CD4-positive, CD25-positive, alpha-beta regulatory T cell (primary cell): ENCODE data around the gene VTCN1. TPM values are rescaled to one million over a fixed set of nuclear protein-coding genes. Genes with fewer than 3 reads are reported as not detected.

ENCODE experiments used
- ATAC-seq, 2 donors: fragments of 150-1000 bp; cut with Tn5 transposase; one replicate each; pipeline ENCODE4 v1.10.0; 2021; ENCODE audit warnings: low read depth in 2 of 2, moderate number of reproducible peaks in 2 of 2, moderate library complexity in 1 of 2
- DNase-seq, 3 donors: peaks; one replicate each; pipeline versions ENCODE4 v3.0.0 to v3.0.0-alpha.2; 2012 to 2022; ENCODE audit warnings: mixed read lengths in 1 of 3
- H3K27ac ChIP-seq: one replicate; pipeline ENCODE4 v1.7.0; 2013; ENCODE audit warnings: mild to moderate bottlenecking, low read length; ENCODE audit not compliant: insufficient read depth, poor library complexity, severe bottlenecking
- H3K27me3 ChIP-seq: one replicate; pipeline ENCODE4 v1.7.0; 2013; ENCODE audit warnings: low read length; ENCODE audit not compliant: control insufficient read depth, insufficient read depth
- H3K36me3 ChIP-seq: one replicate; pipeline ENCODE4 v1.7.0; 2013; ENCODE audit warnings: mild to moderate bottlenecking, low read length, moderate library complexity; ENCODE audit not compliant: control insufficient read depth, insufficient read depth
- H3K4me1 ChIP-seq: 2 replicates; pipeline ENCODE4 v1.7.0; 2013; ENCODE audit warnings: mild to moderate bottlenecking, low read length; ENCODE audit not compliant: insufficient read depth, control insufficient read depth, poor library complexity, severe bottlenecking
- H3K4me3 ChIP-seq: one replicate; pipeline ENCODE4 v1.7.0; 2013; ENCODE audit warnings: low read depth, mild to moderate bottlenecking, low read length, moderate library complexity
- H3K9me3 ChIP-seq, 2 experiments: 1 replicate in 1 of 2; 2 replicates in 1 of 2; pipeline ENCODE4 v1.7.0; 2013; ENCODE audit warnings: low read length in 2 of 2, mild to moderate bottlenecking in 1 of 2, moderate library complexity in 1 of 2; ENCODE audit not compliant: control insufficient read depth in 2 of 2
- H3K27ac Mint-ChIP-seq, 3 donors: one replicate each; pipeline ENCODE4 v1.8.0; 2020 to 2022; ENCODE audit warnings: mild to moderate bottlenecking in 3 of 3, mixed read lengths in 3 of 3, moderate library complexity in 2 of 3
- H3K27me3 Mint-ChIP-seq: one replicate; pipeline ENCODE4 v1.8.0; 2022; ENCODE audit warnings: mild to moderate bottlenecking, mixed read lengths
- H3K36me3 Mint-ChIP-seq: one replicate; pipeline ENCODE4 v1.8.0; 2020; ENCODE audit warnings: mixed read lengths
- H3K4me1 Mint-ChIP-seq, 4 donors: one replicate each; pipeline ENCODE4 v1.8.0; 2020 to 2022; ENCODE audit warnings: mixed read lengths in 4 of 4, mild to moderate bottlenecking in 1 of 4
- H3K4me3 Mint-ChIP-seq, 4 donors: one replicate each; pipeline ENCODE4 v1.8.0; 2020 to 2022; ENCODE audit warnings: mild to moderate bottlenecking in 4 of 4, mixed read lengths in 4 of 4, moderate library complexity in 3 of 4
- H3K9me3 Mint-ChIP-seq, 7 donors: one replicate each; pipeline ENCODE4 v1.8.0; 2020 to 2022; ENCODE audit warnings: mixed read lengths in 7 of 7, mild to moderate bottlenecking in 3 of 7, moderate library complexity in 2 of 7
- polyA plus RNA-seq, 4 donors: library from polyadenylated mRNA; unstranded; fragments of 300-500 nt; fragmentation: Illumina TruSeq; gene quantifications; one replicate each; pipeline ENCODE4 v1.2.3, GENCODE V29; 2021
- total RNA-seq: library from RNA; stranded (reverse); gene quantifications from one replicate; pipeline ENCODE4 v1.2.3, GENCODE V29; 2022

Gene VTCN1
- total and polyA plus RNA-seq, 5 donors from 2014 or later, result not detected

GRCh38 chr1:117182319-117182718 is 28.4 kb downstream of the VTCN1 start:
- ATAC-seq (no peak), DNase-seq (no peak)
- no peak overlapping the region for H3K4me3 ChIP-seq
- Mint-ChIP-seq H3K27ac (no peak overlapping the region), H3K36me3 (no peaks in the 10 kb centered on the region), H3K27me3 (peaks cover 6% of the 10 kb centered on the region), H3K9me3 (no peaks in the 10 kb centered on the region), H3K4me1 (no peaks in the 10 kb centered on the region), H3K4me3 (no peak overlapping the region)
- no peak overlapping the region for H3K27ac ChIP-seq
- peaks cover 4% of the 10 kb centered on the region for H3K27me3 ChIP-seq
- no peaks in the 10 kb centered on the region for H3K36me3 ChIP-seq
- no peaks in the 10 kb centered on the region for H3K4me1 ChIP-seq
- H3K9me3 ChIP-seq, result no peaks in the 10 kb centered on the region

GRCh38 chr1:117181630-117182041 is 29.1 kb downstream of the VTCN1 start:
- Mint-ChIP-seq H3K36me3 (no peaks in the 10 kb centered on the region), H3K27me3 (peaks cover 7% of the 10 kb centered on the region), H3K4me1 (no peaks in the 10 kb centered on the region), H3K27ac (peak overlapping the region in 1 of 3 donors; percentile 7), H3K9me3 (no peaks in the 10 kb centered on the region), H3K4me3 (no peak overlapping the region)
- Histone ChIP-seq H3K9me3 (no peaks in the 10 kb centered on the region), H3K36me3 (no peaks in the 10 kb centered on the region), H3K27me3 (peaks cover 4% of the 10 kb centered on the region), H3K4me1 (no peaks in the 10 kb centered on the region), H3K27ac (no peak overlapping the region), H3K4me3 (no peak overlapping the region)
- ATAC-seq, result no peak
- no peak for DNase-seq

GRCh38 chr1:117180147-117180967 is 30.4 kb downstream of the VTCN1 start:
- Histone ChIP-seq H3K27ac (no peak overlapping the region), H3K36me3 (no peaks in the 10 kb centered on the region), H3K4me1 (no peaks in the 10 kb centered on the region), H3K27me3 (peaks cover 4% of the 10 kb centered on the region), H3K4me3 (no peak overlapping the region), H3K9me3 (no peaks in the 10 kb centered on the region)
- H3K27me3 Mint-ChIP-seq, result peaks cover 4% of the 10 kb centered on the region
- H3K27ac Mint-ChIP-seq, result no peak overlapping the region
- no peak for ATAC-seq
- no peak for DNase-seq
- no peaks in the 10 kb centered on the region for H3K9me3 Mint-ChIP-seq
- no peak overlapping the region for H3K4me3 Mint-ChIP-seq
- no peaks in the 10 kb centered on the region for H3K4me1 Mint-ChIP-seq
- no peaks in the 10 kb centered on the region for H3K36me3 Mint-ChIP-seq

- Mint-ChIP-seq H3K4me1 (no peaks in the 10 kb centered on the region), H3K4me3 (no peak overlapping the region), H3K27ac (no peak overlapping the region), H3K27me3 (peaks cover 4% of the 10 kb centered on the region), H3K9me3 (no peaks in the 10 kb centered on the region), H3K36me3 (no peaks in the 10 kb centered on the region)
- no peaks in the 10 kb centered on the region for H3K27me3 ChIP-seq
- H3K36me3 ChIP-seq, result no peaks in the 10 kb centered on the region
- no peak overlapping the region for H3K4me3 ChIP-seq
- no peaks in the 10 kb centered on the region for H3K4me1 ChIP-seq
- DNase-seq (no peak), ATAC-seq (no peak)
- H3K9me3 ChIP-seq, result no peaks in the 10 kb centered on the region
- H3K27ac ChIP-seq, result no peak overlapping the region
Observed at GRCh38 chr1:117179471-117179870, 31.3 kb downstream of the VTCN1 start.

DNA sequence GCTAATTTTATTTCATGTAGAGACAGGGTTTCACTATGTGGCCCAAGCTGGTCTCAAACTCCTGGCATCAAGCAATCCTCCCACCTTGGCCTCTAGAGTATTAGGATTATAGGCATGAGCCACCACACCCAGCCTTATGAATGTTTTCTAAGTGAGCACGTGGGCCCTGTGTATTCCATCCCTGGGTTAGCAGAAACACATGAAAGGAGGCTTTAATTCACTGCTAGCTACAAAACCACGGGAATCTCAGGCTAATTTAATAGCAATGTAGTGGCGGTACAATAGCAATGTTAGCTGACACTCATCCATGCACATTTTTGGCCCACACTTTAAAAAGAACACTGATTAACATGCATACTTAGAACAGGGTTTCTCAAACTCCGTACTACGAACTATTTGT is 32.0 kb downstream of the VTCN1 start:
- H3K27me3 Mint-ChIP-seq, result peaks cover 4% of the 10 kb centered on the region
- Histone ChIP-seq H3K4me1 (no peaks in the 10 kb centered on the region), H3K27me3 (no peaks in the 10 kb centered on the region), H3K27ac (no peak overlapping the region), H3K36me3 (no peaks in the 10 kb centered on the region), H3K4me3 (no peak overlapping the region), H3K9me3 (no peaks in the 10 kb centered on the region)
- no peak overlapping the region for H3K27ac Mint-ChIP-seq
- ATAC-seq (no peak), DNase-seq (no peak)
- H3K4me3 Mint-ChIP-seq, result no peak overlapping the region
- H3K9me3 Mint-ChIP-seq, result no peaks in the 10 kb centered on the region
- H3K4me1 Mint-ChIP-seq, result no peaks in the 10 kb centered on the region
- no peaks in the 10 kb centered on the region for H3K36me3 Mint-ChIP-seq

DNA sequence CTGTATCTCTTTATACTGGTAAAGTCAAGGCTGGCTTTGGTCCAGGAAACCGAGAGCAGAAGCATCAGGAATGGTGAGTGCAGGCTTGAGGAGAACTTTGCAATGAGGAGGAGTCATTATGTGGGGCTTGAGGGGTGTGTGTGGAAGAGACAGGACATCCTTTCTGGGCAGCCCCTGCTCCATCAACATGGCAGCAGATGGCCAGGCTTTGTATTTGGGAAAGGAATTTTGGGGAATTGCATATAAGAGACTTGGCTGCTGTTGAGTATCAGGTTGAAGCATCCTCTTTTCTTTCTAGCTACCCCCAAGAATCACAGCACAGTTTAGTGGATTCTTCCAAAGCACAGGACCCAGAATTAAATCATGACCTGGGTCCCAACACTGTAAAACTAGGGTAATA is 33.4 kb downstream of the VTCN1 start:
- H3K4me1 Mint-ChIP-seq, result no peaks in the 10 kb centered on the region
- H3K9me3 ChIP-seq, result no peaks in the 10 kb centered on the region
- H3K9me3 Mint-ChIP-seq, result no peaks in the 10 kb centered on the region
- H3K27me3 ChIP-seq, result no peaks in the 10 kb centered on the region
- DNase-seq (no peak), ATAC-seq (no peak)
- H3K36me3 ChIP-seq, result no peaks in the 10 kb centered on the region
- no peak overlapping the region for H3K4me3 ChIP-seq
- H3K27ac Mint-ChIP-seq, result no peak overlapping the region
- H3K27me3 Mint-ChIP-seq, result peaks cover 4% of the 10 kb centered on the region
- H3K27ac ChIP-seq, result no peak overlapping the region
- no peaks in the 10 kb centered on the region for H3K4me1 ChIP-seq
- H3K36me3 Mint-ChIP-seq, result no peaks in the 10 kb centered on the region
- H3K4me3 Mint-ChIP-seq, result no peak overlapping the region

DNA sequence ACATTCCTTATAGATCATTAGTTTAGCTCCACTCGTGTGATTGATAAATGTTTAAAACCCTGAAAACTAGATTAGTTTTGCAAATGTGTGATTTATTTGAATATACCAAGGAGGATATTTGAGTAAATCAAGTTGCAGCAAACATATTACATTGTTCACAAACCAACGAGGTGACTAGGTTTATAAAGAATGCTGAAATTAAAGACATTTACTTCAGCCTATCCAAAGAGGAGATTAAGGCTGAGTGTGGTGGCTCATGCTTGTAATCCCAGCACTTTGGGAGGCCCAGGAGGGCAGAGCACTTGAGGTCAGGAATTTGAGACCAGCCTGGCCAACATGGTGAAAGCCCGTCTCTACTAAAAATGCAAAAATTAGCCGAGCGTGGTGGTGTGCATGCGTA is 34.1 kb downstream of the VTCN1 start:
- H3K36me3 Mint-ChIP-seq, result no peaks in the 10 kb centered on the region
- DNase-seq, result no peak
- no peak overlapping the region for H3K4me3 Mint-ChIP-seq
- H3K4me1 Mint-ChIP-seq, result no peaks in the 10 kb centered on the region
- Histone ChIP-seq H3K27ac (no peak overlapping the region), H3K4me1 (no peaks in the 10 kb centered on the region), H3K9me3 (no peaks in the 10 kb centered on the region), H3K27me3 (no peaks in the 10 kb centered on the region), H3K36me3 (no peaks in the 10 kb centered on the region), H3K4me3 (no peak overlapping the region)
- H3K9me3 Mint-ChIP-seq, result no peaks in the 10 kb centered on the region
- H3K27ac Mint-ChIP-seq, result no peak overlapping the region
- ATAC-seq, result no peak
- peaks cover 4% of the 10 kb centered on the region for H3K27me3 Mint-ChIP-seq

GRCh38 chr1:117174851-117175250 is 35.9 kb downstream of the VTCN1 start:
- no peak overlapping the region for H3K4me3 Mint-ChIP-seq
- peaks cover 4% of the 10 kb centered on the region for H3K27me3 Mint-ChIP-seq
- ATAC-seq (no peak), DNase-seq (no peak)
- H3K27ac ChIP-seq, result no peak overlapping the region
- no peaks in the 10 kb centered on the region for H3K9me3 Mint-ChIP-seq
- no peaks in the 10 kb centered on the region for H3K4me1 Mint-ChIP-seq
- H3K27ac Mint-ChIP-seq, result no peak overlapping the region
- H3K27me3 ChIP-seq, result no peaks in the 10 kb centered on the region
- no peaks in the 10 kb centered on the region for H3K36me3 Mint-ChIP-seq
- no peaks in the 10 kb centered on the region for H3K36me3 ChIP-seq
- no peaks in the 10 kb centered on the region for H3K4me1 ChIP-seq
- no peaks in the 10 kb centered on the region for H3K9me3 ChIP-seq
- H3K4me3 ChIP-seq, result no peak overlapping the region
